Vagina (tissue), 2 donors: Measurements from ENCODE around the gene INHBA. TPM values are rescaled to one million over a fixed set of nuclear protein-coding genes. Genes with fewer than 3 reads are reported as not detected.

ENCODE experiments used
- DNase-seq, 2 donors: peaks; one replicate each; pipeline ENCODE4 v3.0.0-alpha.2; 2017; ENCODE audit errors: extremely low spot score in 2 of 2
- H3K27ac ChIP-seq: fragments of 200-600 bp; sonication (generic); one replicate; pipeline ENCODE4 v1.5.1; 2019
- H3K27me3 ChIP-seq: fragments of 200-600 bp; sonication (generic); one replicate; pipeline ENCODE4 v1.5.1; 2019
- H3K36me3 ChIP-seq, 2 donors: fragments of 200-600 bp; sonication (generic); one replicate each; pipeline ENCODE4 v1.5.1; 2017 to 2019
- H3K4me1 ChIP-seq: fragments of 200-600 bp; sonication (generic); one replicate; pipeline ENCODE4 v1.5.1; 2019
- H3K4me3 ChIP-seq, 2 donors: fragments of 200-600 bp; sonication (generic); 1 replicate in 1 of 2; 2 replicates in 1 of 2; pipeline ENCODE4 v1.5.1; 2016 to 2019
- H3K9me3 ChIP-seq: fragments of 200-600 bp; sonication (generic); one replicate; pipeline ENCODE4 v1.5.1; 2019
- CTCF ChIP-seq, 3 experiments: fragments of 450-650 bp in 2 of 3; fragments of 200-600 bp in 1 of 3; sonication (generic) in 1 of 3; IDR thresholded peaks; one replicate each; pipeline ENCODE4 v1.5.1; 2017 to 2019; ENCODE audit warnings: antibody characterized with exemption in 3 of 3, mild to moderate bottlenecking in 2 of 3, moderate library complexity in 2 of 3
- POLR2A ChIP-seq, 2 donors: fragments of 450-650 bp; IDR thresholded peaks; one replicate each; pipeline ENCODE4 v1.6.1; 2017; ENCODE audit warnings: antibody characterized with exemption in 2 of 2, mild to moderate bottlenecking in 2 of 2, moderate library complexity in 2 of 2
- POLR2AphosphoS5 ChIP-seq, 2 donors: sonication (generic); formaldehyde crosslinking; IDR thresholded peaks; one replicate each; pipeline ENCODE4 v1.9.0; 2017; ENCODE audit warnings: antibody characterized with exemption in 2 of 2, mild to moderate bottlenecking in 2 of 2, low read depth in 1 of 2; ENCODE audit not compliant: insufficient read depth in 1 of 2
- intact Hi-C: fragments of 100-400 bp; cut with DNase I; formaldehyde crosslinking; loops from one replicate; pipeline ENCODE4 v1.15.1; 2023
- total RNA-seq: library from RNA; depleted of rRNA; stranded (reverse); fragments of >200 nt; gene quantifications from one replicate; pipeline ENCODE4 v1.2.3, GENCODE V29; 2016

INHBA gene
- total RNA-seq: 2.2 TPM

DNA sequence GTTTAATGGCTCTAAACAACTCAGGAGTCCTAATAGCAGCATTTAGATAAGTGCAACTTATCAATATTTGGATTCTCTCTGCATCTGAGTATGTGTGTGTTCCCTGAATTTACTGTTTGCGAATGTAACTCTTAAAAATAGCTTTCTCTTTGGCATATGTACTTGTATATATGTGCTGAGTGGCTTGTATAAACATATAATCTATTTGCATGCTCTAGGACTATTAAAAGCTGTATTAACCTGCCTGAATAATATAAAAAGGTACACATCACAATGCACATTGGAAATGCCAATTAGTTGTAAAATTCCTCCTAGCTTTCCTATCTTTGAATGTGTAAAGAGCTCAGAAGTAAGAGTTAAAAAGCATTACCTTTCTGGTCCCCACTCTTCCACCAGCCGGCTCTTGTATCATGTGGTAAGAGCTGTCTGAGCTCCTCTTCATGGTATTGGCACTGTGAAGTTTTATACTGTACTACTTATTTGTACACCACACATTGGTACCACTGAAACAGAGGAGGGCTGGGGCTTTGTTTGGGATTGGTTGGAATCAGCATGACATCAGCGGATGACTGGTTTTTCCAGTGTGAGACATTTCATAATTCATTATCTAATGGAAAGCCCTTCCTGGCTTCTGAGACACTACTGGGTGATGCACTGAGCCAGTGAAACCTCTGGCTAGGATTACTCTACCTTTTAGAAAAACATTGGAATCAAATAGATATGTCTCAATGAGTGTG, at the start of gene INHBA:
TSS of gene INHBA (minus strand) at position 456 of the 737 bp plus-strand sequence. CDS start 2,716 bp downstream, outside the sequence.
- no peak for DNase-seq
- TF ChIP-seq POLR2AphosphoS5 (IDR thresholded peaks at IDR 0.05; ENCODE audit: insufficient read depth in 1 of 2, low read depth in 1 of 2): no peak
- no peak for TF ChIP-seq POLR2A (IDR thresholded peaks at IDR 0.05)
- TF ChIP-seq CTCF (IDR thresholded peaks at IDR 0.05): no peak
- no peaks in the 10 kb centered on the region for H3K36me3 ChIP-seq
- no peak within 1 kb of the TSS for H3K4me3 ChIP-seq
- H3K27me3 ChIP-seq: no peaks in the 10 kb centered on the region
- intact Hi-C loops: no loop called here
- peaks cover 29% of the 10 kb centered on the region for H3K4me1 ChIP-seq
- H3K27ac ChIP-seq: no peak within 1 kb of the TSS
- no peaks in the 10 kb centered on the region for H3K9me3 ChIP-seq

- H3K27ac ChIP-seq: no peak overlapping the region
- DNase-seq: no peak
- H3K27me3 ChIP-seq: no peaks in the 10 kb centered on the region
- H3K4me1 ChIP-seq: no peaks in the 10 kb centered on the region
- intact Hi-C loops: no loop called here
- no peaks in the 10 kb centered on the region for H3K9me3 ChIP-seq
- no peak overlapping the region for H3K4me3 ChIP-seq
- no peak for TF ChIP-seq CTCF (IDR thresholded peaks at IDR 0.05)
- TF ChIP-seq POLR2A (IDR thresholded peaks at IDR 0.05): no peak
- no peak for TF ChIP-seq POLR2AphosphoS5 (IDR thresholded peaks at IDR 0.05; ENCODE audit: insufficient read depth in 1 of 2, low read depth in 1 of 2)
- no peaks in the 10 kb centered on the region for H3K36me3 ChIP-seq
Observed at GRCh38 chr7:41752615-41753014, 49.7 kb upstream of the INHBA start.

DNA sequence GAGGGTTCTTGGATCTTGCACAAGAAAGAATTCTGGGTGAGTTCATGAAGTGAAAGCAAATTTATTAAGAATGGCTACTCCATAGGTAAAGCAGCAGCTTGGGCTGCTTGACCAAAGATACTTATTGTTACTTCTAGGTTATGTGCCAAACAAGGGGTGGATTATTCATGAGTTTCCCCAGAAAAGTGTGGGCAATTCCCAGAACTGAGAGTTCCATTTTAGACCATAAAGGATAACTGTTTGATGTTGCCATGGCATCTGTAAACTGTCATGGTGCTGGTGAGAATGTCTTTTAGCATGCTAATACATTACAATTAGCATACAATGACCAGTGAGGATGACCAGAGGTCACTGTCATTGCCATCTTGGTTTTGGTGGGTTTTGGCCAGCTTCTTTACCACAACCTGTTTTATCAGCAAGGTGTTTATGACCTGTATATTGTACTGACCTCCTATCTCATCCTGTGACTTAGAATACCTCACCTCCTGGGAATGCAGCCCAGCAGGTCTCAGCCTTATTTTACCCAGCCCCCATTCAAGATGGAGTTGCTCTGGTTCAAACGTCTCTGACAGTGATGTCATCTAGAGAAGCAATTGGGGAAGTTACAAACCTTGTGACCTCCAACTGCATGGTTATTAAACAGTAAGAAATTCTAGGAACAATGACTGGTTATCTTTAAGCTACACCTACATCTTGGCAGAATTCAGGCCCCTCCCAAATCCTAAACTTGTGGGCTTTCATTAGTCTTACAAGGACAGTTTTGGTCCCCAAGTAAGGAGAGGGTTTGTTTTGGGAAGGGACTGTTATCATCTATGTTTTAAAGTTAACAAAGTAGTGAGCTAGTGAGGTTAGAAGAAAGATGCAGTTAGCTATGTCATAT, 48.0 kb upstream of the INHBA start:
- Histone ChIP-seq H3K27ac (no peak overlapping the region), H3K36me3 (no peaks in the 10 kb centered on the region), H3K4me3 (no peak overlapping the region), H3K27me3 (no peaks in the 10 kb centered on the region), H3K4me1 (no peaks in the 10 kb centered on the region), H3K9me3 (no peaks in the 10 kb centered on the region)
- intact Hi-C loops: no loop called here
- TF ChIP-seq POLR2AphosphoS5 (IDR thresholded peaks at IDR 0.05; ENCODE audit: insufficient read depth in 1 of 2, low read depth in 1 of 2): no peak
- TF ChIP-seq CTCF (IDR thresholded peaks at IDR 0.05): no peak
- no peak for TF ChIP-seq POLR2A (IDR thresholded peaks at IDR 0.05)
- DNase-seq: no peak

- H3K27ac ChIP-seq: no peak overlapping the region
- no peaks in the 10 kb centered on the region for H3K36me3 ChIP-seq
- no peak for TF ChIP-seq POLR2AphosphoS5 (IDR thresholded peaks at IDR 0.05; ENCODE audit: insufficient read depth in 1 of 2, low read depth in 1 of 2)
- no peak for TF ChIP-seq POLR2A (IDR thresholded peaks at IDR 0.05)
- H3K4me3 ChIP-seq: no peak overlapping the region
- H3K27me3 ChIP-seq: no peaks in the 10 kb centered on the region
- intact Hi-C loops: no loop called here
- no peaks in the 10 kb centered on the region for H3K9me3 ChIP-seq
- no peak for DNase-seq
- H3K4me1 ChIP-seq: no peaks in the 10 kb centered on the region
Observed at GRCh38 chr7:41747961-41748360, 45.1 kb upstream of the INHBA start.

DNA sequence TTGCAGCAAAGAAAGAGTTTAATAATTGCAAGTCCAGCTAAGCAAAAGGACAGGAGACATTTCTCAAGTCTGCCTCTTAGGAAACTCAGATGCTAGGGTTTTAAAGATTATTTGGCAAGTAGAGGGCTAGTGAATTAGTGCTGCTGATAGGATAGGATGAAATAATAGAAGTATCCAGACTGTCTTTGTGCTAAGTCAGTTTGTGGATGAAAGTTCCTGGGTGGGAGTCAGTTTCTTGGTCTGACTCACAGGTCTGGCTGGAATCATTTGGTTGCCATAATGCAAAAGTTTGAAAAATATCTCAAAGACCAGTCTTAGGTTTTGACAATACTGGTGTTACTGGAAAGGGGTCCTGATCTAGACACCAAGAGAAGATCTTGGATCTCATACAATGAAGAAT, 42.6 kb upstream of the INHBA start:
- TF ChIP-seq POLR2A (IDR thresholded peaks at IDR 0.05) (no peak), CTCF (IDR thresholded peaks at IDR 0.05) (no peak), POLR2AphosphoS5 (IDR thresholded peaks at IDR 0.05; ENCODE audit: insufficient read depth in 1 of 2, low read depth in 1 of 2) (no peak)
- H3K27me3 ChIP-seq: no peaks in the 10 kb centered on the region
- no peaks in the 10 kb centered on the region for H3K36me3 ChIP-seq
- no peak overlapping the region for H3K4me3 ChIP-seq
- intact Hi-C loops: no loop called here
- no peaks in the 10 kb centered on the region for H3K4me1 ChIP-seq
- H3K9me3 ChIP-seq: no peaks in the 10 kb centered on the region
- no peak overlapping the region for H3K27ac ChIP-seq
- DNase-seq: no peak
